Muscle layer of colon (tissue), 2 donors: Measurements from ENCODE around the gene TFF2.

Experiments
- H3K27ac ChIP-seq: one replicate; pipeline ENCODE4 v1.7.0; 2013; ENCODE audit warnings: low read depth, mild to moderate bottlenecking, low read length, moderate library complexity
- H3K27me3 ChIP-seq, 2 donors: one replicate each; pipeline ENCODE4 v1.7.0; 2013; ENCODE audit warnings: low read length in 2 of 2, mild to moderate bottlenecking in 2 of 2; ENCODE audit not compliant: insufficient read depth in 2 of 2, control insufficient read depth in 1 of 2
- H3K36me3 ChIP-seq: one replicate; pipeline ENCODE4 v1.7.0; 2013; ENCODE audit warnings: mild to moderate bottlenecking, low read length; ENCODE audit not compliant: insufficient read depth
- H3K4me1 ChIP-seq: one replicate; pipeline ENCODE4 v1.7.0; 2013; ENCODE audit warnings: mild to moderate bottlenecking, low read length; ENCODE audit not compliant: insufficient read depth
- H3K4me3 ChIP-seq, 2 donors: one replicate each; pipeline ENCODE4 v1.7.0; 2013; ENCODE audit warnings: low read length in 2 of 2, low read depth in 1 of 2, mild to moderate bottlenecking in 1 of 2, moderate library complexity in 1 of 2
- H3K9ac ChIP-seq: one replicate; pipeline ENCODE4 v1.7.0; 2013; ENCODE audit warnings: low read length
- H3K9me3 ChIP-seq: one replicate; pipeline ENCODE4 v1.7.0; 2013; ENCODE audit warnings: mild to moderate bottlenecking, low read length
- donor health status: abdominal sarcoma.
- donor health status: Adenocarcinoma of cecum.

Gene TFF2

DNA sequence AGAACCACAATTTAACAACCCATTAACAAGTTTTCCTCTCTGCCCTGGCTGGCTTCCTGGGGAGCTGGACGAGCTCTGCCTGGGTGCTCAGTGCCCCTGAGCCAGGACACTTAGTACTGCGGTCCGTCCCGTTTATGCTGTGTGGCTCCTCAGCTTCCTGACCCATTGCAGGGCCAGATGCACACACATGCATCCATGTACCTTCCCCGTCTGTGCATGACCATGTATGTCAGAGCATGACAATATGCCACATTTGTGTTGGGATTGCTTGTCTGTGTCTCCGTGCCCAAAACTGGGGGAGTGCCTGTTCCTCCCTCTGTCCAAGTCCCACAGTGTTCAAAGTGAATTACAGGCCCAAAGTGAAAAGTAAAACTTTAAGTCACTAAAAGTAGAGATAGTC, 25.9 kb downstream of the TFF2 start:
- no peaks in the 10 kb centered on the region for H3K4me1 ChIP-seq
- peaks cover 5% of the 10 kb centered on the region for H3K9me3 ChIP-seq
- H3K27me3 ChIP-seq = no peaks in the 10 kb centered on the region
- H3K9ac ChIP-seq = no peak overlapping the region
- H3K36me3 ChIP-seq = no peaks in the 10 kb centered on the region
- H3K4me3 ChIP-seq = no peak overlapping the region
- H3K27ac ChIP-seq = no peak overlapping the region

- Histone ChIP-seq H3K9ac (no peak overlapping the region), H3K36me3 (no peaks in the 10 kb centered on the region), H3K27me3 (no peaks in the 10 kb centered on the region), H3K27ac (no peak overlapping the region), H3K9me3 (peaks cover 5% of the 10 kb centered on the region), H3K4me3 (no peak overlapping the region), H3K4me1 (no peaks in the 10 kb centered on the region)
Measured at GRCh38 chr21:42321845-42322244, 28.9 kb downstream of the TFF2 start.

DNA sequence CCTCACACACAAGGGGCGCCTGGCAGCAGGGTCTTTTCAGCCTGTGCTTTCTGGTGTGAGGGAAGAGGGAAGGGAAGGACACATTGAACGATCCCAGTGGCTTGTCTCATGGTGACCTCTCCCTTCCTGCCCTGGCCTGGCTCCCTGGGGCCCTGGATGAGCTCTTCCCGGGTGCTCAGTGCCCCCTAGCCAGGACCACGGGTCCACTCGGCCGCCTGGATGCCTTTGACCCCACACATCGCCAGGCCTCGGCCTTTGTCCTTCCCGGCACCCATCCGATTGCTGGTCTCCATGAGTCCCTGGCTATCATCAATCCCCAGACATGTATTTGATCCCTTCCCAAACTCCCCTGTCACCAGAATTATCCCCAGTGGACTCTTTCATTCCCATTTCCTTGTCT, 29.6 kb downstream of the TFF2 start:
- no peak overlapping the region for H3K4me3 ChIP-seq
- H3K27me3 ChIP-seq = no peaks in the 10 kb centered on the region
- H3K9ac ChIP-seq = no peak overlapping the region
- no peak overlapping the region for H3K27ac ChIP-seq
- H3K9me3 ChIP-seq = peaks cover 5% of the 10 kb centered on the region
- H3K36me3 ChIP-seq = no peaks in the 10 kb centered on the region
- no peaks in the 10 kb centered on the region for H3K4me1 ChIP-seq

DNA sequence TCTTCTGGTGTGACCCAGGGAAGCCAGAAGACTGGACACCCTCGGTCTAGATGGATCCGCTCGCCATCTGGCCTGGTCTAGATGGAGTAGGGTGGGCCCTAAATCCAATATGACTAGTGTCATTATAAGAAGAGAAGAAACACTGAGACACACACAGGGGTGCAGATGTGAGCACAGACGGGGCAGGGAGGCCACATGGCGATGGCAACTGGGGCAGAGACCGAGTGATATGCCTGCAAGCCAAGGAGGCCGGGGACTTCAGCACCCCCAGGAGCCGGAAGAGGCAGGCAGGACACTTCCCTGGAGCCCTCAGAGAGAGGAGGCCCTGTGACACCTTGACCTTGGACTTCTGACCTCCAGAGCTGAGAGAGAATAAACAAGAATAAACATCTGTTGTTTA, 30.0 kb downstream of the TFF2 start:
- H3K9me3 ChIP-seq = peaks cover 5% of the 10 kb centered on the region
- H3K36me3 ChIP-seq = no peaks in the 10 kb centered on the region
- no peak overlapping the region for H3K9ac ChIP-seq
- no peak overlapping the region for H3K27ac ChIP-seq
- H3K4me1 ChIP-seq = no peaks in the 10 kb centered on the region
- no peak overlapping the region for H3K4me3 ChIP-seq
- no peaks in the 10 kb centered on the region for H3K27me3 ChIP-seq

DNA sequence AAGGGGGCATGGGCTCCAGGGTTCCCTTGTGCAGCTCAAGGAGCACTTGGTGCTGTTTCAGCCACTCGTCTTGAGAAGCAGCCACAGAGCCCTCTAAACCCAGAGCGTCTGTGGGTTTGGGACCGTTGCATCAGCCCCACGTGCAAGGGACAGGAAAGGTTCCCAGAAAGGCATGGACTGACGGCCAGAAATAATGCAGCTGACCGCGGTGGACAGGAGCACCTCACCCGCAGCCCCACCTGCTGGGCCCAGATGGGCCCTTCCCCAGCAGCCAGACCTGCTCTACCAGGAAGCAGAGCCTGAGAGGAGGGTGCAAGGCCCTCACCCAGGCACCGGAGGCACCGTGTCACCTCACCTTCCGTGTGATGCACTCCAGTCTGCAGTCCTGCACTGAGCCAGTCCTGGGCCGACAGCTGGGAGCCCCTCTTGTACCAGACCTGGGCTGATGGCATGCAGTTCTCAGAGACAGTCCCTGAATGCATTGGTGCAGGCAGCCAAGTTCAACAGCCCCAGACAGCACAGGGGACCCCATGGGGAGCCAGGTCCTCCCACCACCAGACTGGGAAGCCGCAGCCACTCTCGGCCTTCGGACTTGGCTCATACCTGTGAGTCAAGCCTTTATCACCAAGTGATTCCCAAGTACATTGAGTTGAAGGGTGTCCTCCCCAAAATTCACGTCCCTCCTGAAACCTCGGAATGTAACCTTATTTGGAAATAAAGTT, 30.8 kb downstream of the TFF2 start:
- no peaks in the 10 kb centered on the region for H3K9me3 ChIP-seq
- H3K36me3 ChIP-seq = no peaks in the 10 kb centered on the region
- H3K27ac ChIP-seq = no peak overlapping the region
- no peak overlapping the region for H3K4me3 ChIP-seq
- H3K4me1 ChIP-seq = no peaks in the 10 kb centered on the region
- H3K9ac ChIP-seq = no peak overlapping the region
- H3K27me3 ChIP-seq = no peaks in the 10 kb centered on the region

GRCh38 chr21:42319376-42319775, 31.4 kb downstream of the TFF2 start:
- H3K9me3 ChIP-seq = no peaks in the 10 kb centered on the region
- H3K4me3 ChIP-seq = no peak overlapping the region
- H3K4me1 ChIP-seq = no peaks in the 10 kb centered on the region
- no peak overlapping the region for H3K9ac ChIP-seq
- no peak overlapping the region for H3K27ac ChIP-seq
- no peaks in the 10 kb centered on the region for H3K36me3 ChIP-seq
- H3K27me3 ChIP-seq = no peaks in the 10 kb centered on the region

DNA sequence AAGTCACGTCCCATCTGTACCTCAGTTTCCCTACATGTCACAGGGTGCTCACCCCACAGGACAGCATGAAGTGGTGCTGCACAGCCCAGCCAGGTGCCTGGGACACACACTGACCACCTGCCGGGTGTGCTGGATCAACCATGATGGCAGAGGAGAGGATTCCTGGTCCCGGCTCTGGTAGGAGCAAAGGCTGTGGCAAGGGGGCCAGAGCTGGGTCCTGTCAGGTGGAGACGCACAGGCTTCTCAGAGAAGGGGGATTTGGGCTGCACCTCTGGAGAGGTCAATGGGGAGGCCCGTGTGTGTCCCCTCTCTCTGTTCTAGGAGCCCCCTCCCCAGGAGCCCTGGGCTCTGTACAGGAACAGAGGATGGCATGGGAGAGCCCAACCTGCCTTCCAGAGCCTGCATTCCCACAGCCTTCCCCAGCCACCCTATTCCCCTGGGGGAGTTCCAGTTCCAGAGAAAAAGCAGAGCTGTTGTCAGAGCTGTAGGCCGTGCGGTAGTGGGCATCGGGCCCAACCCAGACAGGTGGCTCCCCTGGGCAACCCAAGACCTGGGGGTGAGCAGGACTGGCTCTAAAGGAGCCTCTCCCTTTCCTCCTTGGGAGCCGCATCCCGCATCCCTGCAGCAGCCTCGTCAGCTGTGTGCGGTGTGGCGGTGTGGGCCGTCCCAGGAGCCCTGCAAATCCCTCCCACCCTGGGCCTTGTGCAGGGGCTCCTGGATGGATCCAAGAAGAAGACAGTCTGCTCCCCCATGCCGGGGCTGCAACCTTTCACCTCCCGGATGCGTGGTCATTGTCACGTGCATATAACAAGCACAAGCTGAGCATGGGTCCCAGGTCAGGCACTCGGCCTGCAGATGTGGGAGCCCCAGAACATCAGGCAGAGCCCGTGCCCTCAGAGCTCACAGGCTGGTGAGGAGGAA, 32.7 kb downstream of the TFF2 start:
- H3K9ac ChIP-seq = no peak overlapping the region

GRCh38 chr21:42317341-42317741, 33.5 kb downstream of the TFF2 start:
- no peaks in the 10 kb centered on the region for H3K27me3 ChIP-seq
- no peak overlapping the region for H3K9ac ChIP-seq
- no peak overlapping the region for H3K4me3 ChIP-seq
- no peaks in the 10 kb centered on the region for H3K4me1 ChIP-seq
- no peak overlapping the region for H3K27ac ChIP-seq
- no peaks in the 10 kb centered on the region for H3K36me3 ChIP-seq
- no peaks in the 10 kb centered on the region for H3K9me3 ChIP-seq

More for the DNA sequence above, 32.7 kb downstream of the TFF2 start:
- no peak overlapping the region for H3K4me3 ChIP-seq
- no peaks in the 10 kb centered on the region for H3K9me3 ChIP-seq
- no peaks in the 10 kb centered on the region for H3K27me3 ChIP-seq
- H3K4me1 ChIP-seq = no peaks in the 10 kb centered on the region
- H3K27ac ChIP-seq = no peak overlapping the region
- no peaks in the 10 kb centered on the region for H3K36me3 ChIP-seq

DNA sequence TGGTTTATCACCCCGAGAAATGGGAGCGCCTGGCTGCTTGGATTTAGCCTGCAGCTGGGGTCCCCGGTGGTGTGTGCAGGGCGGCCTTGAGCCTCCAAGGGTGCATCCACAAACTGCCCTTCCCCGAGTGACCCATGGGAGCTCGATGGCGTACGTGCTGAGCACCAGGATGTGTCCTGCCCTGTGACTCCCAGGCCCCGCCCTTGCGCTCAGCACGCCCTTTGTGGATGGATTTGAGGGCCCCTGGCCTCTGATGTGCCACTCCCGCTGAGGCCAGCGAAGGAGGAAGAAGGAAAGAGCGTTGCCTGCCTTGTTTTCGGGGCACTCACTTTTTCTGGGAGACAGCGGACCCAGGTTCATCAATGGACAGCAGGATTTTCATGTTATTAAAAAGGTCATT, 33.9 kb downstream of the TFF2 start:
- H3K9me3 ChIP-seq = no peaks in the 10 kb centered on the region
- no peaks in the 10 kb centered on the region for H3K4me1 ChIP-seq
- H3K27ac ChIP-seq = no peak overlapping the region
- no peaks in the 10 kb centered on the region for H3K27me3 ChIP-seq
- no peak overlapping the region for H3K4me3 ChIP-seq
- H3K9ac ChIP-seq = no peak overlapping the region
- H3K36me3 ChIP-seq = no peaks in the 10 kb centered on the region

- Histone ChIP-seq H3K27ac (no peak within 1 kb of the TSS), H3K4me3 (no peak within 1 kb of the TSS), H3K9me3 (no peaks in the 10 kb centered on the region), H3K4me1 (no peaks in the 10 kb centered on the region), H3K36me3 (no peaks in the 10 kb centered on the region), H3K9ac (no peak within 1 kb of the TSS), H3K27me3 (no peaks in the 10 kb centered on the region)
Measured at GRCh38 chr21:42315296-42315891, 35.4 kb downstream of the TFF2 start, which contains the start of gene TFF3. TFF3 (minus strand) TSS chr21:42315409; CDS start chr21:42315374, 35 bp downstream.

DNA sequence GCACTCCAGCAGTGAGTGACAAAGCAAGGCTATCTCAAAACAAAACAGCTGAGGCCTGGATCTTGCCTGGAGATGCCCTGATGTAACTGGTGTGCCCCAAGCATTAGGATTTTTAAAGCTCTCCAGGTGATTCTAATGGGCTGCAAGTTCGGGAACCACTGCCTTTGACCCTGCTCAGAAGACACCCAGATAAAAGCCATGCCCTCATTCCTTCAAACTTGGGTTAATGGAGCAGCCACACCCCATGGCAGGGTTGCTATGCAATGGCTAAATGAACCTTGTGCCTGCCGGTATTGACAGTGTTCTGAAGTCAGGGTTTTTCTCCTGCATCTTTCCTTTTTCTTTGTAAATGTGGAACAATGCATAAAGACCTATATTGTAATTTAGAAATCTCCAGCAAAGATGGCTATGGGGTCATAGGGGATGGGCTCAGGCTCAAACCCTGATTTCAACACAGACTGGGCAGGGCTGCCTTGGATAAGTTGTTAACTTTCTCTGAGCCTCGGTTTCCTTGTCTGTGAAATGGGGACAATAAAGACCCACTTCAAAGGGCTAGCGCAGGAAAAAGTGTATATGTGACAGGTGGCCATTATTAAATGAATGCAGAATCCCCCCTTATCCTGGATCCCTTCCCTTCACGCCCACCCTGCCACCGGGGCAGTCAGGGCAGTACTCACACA, 36.0 kb downstream of the TFF2 start:
- H3K9me3 ChIP-seq = no peaks in the 10 kb centered on the region
- no peak overlapping the region for H3K9ac ChIP-seq
- H3K36me3 ChIP-seq = no peaks in the 10 kb centered on the region
- H3K27ac ChIP-seq = no peak overlapping the region
- no peaks in the 10 kb centered on the region for H3K4me1 ChIP-seq
- H3K4me3 ChIP-seq = no peak overlapping the region
- H3K27me3 ChIP-seq = peaks cover 4 to 6% of the 10 kb centered on the region in 2 donors
